Head of caudate nucleus (tissue), 42 donors: ENCODE measurements around the gene KIAA1549.
"Not testable (repeated sequence)": the region's sequence is repeated elsewhere in the genome, so short reads cannot be mapped to it uniquely, and the experiment has no call there.

Source experiments
- DNase-seq, 42 donors: peaks; one replicate each; pipeline versions ENCODE4 v3.0.0 to v3.0.0-alpha.2; 2020 to 2021; ENCODE audit warnings: mixed read lengths in 7 of 42
- intact Hi-C: fragments of 100-400 bp; cut with DNase I; formaldehyde crosslinking; loops from one replicate; pipeline ENCODE4 v1.15.0; 2022

KIAA1549 gene

DNA sequence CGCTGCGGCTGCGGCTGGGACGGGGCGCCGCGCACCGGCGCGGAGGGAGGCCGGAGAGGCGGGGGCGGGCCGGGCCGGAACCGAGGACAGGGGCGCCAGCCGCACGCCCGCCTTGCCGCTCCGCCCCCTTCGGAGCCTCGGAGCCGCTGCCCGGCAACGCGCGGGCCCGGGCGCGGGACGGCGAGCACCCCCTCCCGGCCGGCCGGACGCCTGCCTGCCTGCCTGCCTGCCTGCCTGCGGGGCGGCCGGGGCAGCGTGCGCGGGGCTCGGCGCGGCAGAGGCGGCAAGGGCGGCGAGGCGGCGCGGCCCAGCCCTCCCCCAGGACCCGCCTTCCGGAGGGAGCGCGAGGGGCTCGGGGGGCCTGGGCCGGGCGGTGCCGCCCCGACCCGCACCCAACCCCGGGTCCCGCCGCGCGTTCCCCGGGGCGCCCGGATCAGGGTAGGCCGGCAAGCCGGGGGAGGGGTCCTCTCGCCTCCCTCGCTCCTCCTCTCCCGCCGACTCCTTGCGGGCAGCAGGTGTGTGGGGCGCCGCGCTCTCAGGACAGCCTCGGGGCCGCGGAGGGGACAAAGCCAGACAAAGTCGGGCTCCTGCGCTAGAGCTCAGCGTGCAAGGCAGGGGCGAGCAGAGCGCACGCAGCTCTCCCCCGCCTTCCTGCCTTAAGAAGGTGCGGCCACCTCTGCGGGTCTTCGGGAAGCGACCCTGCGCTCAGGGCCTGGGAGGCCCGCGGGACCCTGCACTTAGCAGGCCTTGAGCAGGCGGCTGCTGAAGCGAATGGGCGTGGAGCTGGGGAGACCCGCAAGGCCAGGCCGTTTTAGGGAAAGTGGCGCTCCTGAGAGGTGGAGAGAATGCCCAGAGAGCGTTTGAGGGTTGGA is at the start of gene KIAA1549:
Gene KIAA1549, minus strand, starts transcription at position 58 of the 872 bp plus-strand sequence. CDS start 120 bp downstream, outside the sequence.
- intact Hi-C loops = no loop called here
- peak in 31 of 42 donors; percentile 18 to 69 (median 49) for DNase-seq

DNA sequence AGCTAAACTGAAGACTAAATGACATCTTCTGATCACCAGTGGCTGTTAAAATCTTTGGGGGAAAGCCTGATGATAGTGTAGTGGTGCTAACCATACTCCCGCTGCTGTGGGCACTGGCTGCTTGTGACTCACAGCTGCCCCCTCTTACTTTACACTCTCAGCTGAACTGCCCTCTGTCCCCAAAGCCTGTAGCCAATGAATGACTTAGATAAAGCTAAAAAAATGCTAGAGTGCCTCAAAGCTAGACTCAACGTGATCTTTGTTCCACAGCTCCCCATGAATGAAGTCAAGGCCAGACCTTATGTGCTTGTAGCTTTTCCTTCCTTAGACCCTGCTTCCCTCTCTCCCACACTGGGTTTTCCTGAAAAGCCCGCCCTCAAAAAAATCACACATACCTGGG is 48.2 kb upstream of the KIAA1549 start:
- no peak for DNase-seq
- intact Hi-C loops = no loop called here

DNA sequence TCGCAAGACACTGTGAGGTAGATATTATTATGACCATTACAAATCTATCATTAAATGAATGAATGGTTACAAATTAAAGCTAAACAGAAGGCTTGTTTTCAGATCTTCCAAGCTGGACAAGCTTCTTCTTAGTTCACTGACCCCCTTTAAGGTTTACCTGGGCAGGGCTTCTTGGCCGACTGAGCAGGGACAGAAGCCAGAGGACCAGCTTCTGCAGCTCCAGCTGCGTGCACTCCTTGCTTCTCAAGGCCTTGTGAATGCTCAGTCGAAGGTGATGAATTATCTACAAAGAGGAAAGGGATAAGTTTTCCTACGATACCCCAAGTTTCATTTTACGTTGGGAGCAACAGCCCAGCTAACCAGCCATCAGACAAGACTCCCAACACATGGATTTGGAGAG is 45.4 kb upstream of the KIAA1549 start:
- intact Hi-C loops = no loop called here

DNA sequence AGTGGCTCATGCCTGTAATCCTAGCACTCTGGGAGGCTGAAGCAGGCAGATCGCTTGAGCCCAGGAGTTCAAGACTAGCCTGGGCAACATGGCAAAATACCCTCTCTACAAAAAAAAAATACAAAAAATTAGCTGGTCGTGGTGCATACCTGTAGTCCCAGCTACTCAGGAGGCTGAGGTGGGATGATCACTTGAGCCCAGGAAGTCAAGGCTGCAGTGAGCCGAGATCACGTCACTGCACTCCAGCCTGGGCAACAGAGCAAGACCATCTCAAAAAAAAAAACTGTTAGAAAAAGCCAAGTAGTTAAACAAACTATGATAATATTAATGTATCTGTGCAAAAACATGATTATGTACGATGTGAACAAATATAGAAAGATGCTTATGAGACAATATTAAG is 44.7 kb upstream of the KIAA1549 start:
- intact Hi-C loops, DNase-seq: not testable (repeated sequence)

More for the DNA sequence above, 45.4 kb upstream of the KIAA1549 start:
- DNase-seq = no peak

DNA sequence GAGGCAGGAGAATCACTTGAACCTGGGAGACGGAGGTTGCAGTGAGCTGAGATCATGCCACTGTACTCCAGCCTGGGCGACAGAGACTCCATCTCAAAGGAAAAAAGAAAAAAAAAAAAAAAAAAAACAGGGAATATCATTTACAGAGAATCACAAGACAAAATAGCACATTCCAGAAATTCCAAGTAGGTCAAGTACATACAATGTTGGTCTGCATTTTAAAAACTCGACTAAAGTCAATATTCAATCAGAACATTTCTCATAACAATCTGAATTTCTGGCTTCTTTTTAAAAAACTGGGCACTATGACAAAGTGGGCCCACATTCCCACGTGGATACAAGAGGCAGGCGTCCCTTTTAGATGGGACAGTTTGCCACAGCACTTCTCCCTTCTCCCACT is 41.9 kb upstream of the KIAA1549 start:
- intact Hi-C loops = no loop called here
- no peak for DNase-seq

DNA sequence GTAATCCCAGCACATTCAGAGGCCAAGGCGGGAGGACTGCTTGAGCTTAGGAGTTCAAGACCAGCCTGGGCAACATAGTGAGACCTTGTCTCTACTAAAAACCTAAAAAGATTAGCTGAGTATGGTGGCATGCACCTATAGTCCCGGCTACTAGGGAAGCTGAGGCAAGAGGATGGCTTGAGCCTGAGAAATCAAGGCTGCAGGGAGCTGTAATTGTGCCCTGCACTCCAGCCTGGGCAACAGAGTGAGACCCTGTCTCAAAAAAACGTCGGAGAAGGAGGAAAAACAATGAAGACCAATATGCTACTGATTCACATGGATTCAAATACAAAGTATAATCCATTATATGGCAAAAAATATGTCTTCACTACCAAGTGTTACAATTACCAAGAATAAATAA is 41.1 kb upstream of the KIAA1549 start:
- intact Hi-C loops = no loop called here
- no peak for DNase-seq

DNA sequence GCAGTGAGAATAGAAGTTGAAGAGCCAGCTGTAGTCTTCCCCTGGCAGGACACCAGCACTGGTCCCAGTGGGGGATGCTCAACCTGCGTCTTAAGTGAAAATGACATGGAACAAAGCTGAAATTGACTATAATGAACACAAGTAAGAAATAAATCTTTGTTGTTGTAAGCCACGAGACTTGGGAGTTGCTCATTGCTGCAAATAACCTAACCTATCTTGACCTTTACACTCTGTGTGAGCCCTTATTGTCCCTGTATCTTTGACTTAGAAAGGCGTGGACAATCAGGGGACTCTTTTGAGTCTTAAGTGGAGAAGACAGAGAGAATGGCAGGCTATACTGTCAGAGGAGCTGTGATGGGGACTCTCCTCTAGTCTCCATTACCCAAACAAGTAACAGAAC is 37.7 kb upstream of the KIAA1549 start:
- DNase-seq = no peak
- intact Hi-C loops = loop anchor here (10.0 kb wide), 1 partner anchor 56 kb away; no protein-coding TSS in a partner anchor

DNA sequence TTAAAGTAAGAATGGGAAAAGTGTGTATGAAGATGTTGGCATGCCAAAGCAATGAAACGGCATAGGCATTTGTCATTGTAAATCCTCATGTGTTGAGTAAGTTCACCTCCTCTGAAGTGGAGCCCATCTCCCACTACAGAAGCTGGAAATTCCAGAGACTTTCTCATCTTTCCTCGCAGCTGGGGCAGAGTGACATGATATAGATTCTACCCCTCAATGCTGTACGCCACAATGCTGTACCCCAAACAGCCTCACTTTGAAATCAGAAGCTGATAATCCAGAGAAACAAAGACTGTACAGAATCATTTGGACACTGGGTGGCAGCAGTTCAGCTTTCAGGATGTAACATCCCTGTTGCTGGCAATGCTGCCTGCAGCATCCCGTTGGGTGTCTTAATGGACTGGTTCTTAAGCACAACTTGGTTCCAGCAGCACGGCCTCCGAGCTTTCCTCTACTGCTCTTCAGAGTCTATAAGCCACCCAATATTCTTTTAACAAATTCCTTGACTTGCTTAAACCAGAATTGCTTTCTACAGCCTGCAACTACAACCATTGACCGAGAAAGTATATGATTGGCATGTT is 35.8 kb upstream of the KIAA1549 start:
- intact Hi-C loops = loop anchor here (10.0 kb wide), 1 partner anchor 58 kb away; no protein-coding TSS in a partner anchor
- peak; percentile 41 to 89 (median 72) for DNase-seq

DNA sequence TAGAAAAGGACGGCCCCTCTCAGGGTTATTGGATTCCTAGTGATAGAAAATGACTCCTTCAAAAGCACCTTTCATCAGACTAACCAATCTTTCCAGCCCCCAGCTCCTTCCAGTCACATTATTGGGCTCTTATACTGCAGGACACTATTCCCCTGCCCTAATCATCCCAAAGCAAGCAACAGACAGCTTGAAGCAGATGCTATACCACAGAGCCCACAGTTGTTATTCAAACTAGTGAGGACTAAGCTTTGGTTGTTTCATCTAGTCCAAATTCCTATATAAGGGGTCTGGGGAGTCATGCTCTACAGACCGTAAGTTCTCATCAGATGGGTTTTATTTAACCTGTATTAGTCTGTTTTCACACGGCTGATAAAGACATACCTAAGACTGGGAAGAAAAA is 30.2 kb upstream of the KIAA1549 start:
- intact Hi-C loops = loop anchor here (10.0 kb wide), 1 partner anchor 63 kb away; no protein-coding TSS in a partner anchor
- DNase-seq = no peak

DNA sequence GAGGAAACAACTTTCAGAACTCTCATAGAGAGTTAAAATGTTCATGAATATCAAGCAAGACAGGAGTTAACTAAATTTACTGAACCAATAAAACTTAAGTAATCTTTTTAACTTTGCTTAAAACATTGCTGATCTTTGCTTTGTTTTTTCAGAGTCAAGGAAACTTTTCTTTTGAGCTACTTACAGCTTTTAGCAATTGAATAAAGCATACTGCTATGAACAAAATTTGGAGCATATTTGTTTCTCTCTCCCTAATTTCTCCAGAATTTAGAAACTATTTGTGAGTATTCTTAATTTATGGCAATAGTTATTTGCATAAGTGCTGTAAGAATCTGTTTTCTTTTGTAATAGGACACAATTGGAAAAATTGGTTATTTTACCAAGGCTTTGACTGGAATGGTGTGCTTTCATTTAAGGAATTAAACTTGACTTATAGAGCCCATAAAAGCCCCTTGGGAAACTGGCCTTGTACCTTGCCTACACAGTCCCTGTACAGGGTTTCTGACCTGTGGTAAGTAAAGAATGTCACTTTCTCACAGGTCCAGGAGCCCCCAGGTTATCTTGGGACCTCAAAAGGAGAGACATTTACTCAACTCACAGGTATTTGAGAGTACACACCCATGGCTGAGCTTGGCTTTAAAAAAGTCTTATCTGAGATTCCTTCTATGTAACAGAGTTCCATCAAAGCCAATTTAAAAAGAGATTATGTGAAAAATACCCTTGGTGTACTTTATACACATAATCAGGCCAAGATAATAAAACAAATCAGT is 23.3 kb upstream of the KIAA1549 start:
- DNase-seq = no peak
- intact Hi-C loops = no loop called here

DNA sequence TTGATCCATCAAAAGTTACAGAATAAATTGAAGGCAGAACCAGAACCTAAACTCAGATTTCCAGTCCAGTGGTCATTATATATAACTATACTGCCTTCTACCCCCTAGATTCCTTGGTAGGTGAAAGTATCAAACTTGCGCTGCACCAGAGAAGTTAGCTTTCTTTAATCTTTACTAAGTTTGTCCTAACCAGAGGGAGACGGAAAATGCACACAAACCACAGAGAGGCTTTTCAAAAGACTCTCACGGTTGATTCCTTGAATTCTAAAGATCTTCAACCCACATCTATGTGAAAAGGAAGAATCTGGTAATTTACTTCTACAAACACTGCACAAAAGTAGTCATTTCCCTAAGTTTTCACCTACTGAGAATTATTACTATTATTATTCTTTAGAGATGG is 18.2 kb upstream of the KIAA1549 start:
- intact Hi-C loops = no loop called here
- no peak for DNase-seq

DNA sequence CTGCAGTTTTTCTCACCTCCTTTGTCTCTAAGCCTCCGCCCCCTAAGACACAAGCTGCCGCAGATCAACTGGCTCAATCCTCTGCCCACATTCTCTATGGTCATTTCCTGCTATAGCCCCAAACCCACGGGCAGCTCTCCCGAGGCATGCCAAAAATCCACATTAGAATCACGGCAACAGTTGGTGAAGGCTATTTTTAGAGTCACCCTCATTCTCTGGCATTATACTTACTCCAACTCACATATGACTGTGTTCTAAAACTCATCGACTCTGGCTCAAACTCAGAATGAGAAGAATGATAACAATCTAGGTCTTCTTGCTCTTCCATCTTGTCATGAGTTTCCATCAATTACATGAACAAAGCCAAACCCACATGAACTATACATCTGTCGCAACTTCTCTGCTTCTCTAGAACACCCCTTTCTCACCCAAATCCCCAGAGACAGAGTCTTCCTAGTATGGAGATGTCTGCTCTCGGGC is 10.9 kb upstream of the KIAA1549 start:
- DNase-seq = no peak
- intact Hi-C loops = no loop called here

DNA sequence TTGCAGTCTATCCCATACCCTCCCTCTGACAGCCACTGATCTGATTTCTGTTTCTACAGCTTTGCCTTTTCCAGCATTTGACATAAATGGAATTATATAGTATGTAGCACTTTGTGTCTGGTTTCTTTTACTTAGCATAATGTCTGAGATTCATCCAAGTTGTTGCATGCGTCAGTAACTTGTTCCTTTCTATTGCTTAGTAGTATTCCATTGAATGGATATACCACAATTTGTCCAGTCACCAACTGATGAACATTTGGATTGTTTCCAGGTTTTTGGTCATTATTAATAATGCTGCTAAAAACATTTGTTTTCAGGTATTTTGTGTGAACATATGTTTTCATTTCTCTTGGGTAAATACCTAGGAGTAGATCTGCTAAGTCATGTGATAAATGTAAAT is 6.5 kb upstream of the KIAA1549 start:
- intact Hi-C loops = no loop called here
- no peak for DNase-seq

DNA sequence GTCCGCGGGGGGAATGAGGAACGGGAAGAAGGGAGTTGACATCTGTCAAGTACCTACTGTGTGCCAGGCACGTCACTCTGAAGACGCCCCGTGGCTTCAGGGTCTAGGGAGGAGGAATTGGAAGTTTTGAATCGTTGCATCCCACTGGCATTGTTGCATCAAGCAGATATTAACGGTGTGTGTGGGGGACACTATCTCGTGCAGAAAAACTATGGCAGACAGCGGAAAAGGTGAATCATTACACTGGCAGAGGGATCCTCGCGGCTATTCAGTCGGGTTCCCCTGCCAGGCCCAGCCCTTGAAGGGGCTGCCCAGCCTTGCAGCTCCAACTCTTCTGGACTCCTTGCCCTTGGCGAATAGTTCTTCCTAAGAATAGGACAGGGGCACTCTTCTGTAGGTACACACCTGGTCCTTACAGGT is 1.0 kb upstream of the KIAA1549 start:
- intact Hi-C loops = no loop called here
- DNase-seq = no peak

DNA sequence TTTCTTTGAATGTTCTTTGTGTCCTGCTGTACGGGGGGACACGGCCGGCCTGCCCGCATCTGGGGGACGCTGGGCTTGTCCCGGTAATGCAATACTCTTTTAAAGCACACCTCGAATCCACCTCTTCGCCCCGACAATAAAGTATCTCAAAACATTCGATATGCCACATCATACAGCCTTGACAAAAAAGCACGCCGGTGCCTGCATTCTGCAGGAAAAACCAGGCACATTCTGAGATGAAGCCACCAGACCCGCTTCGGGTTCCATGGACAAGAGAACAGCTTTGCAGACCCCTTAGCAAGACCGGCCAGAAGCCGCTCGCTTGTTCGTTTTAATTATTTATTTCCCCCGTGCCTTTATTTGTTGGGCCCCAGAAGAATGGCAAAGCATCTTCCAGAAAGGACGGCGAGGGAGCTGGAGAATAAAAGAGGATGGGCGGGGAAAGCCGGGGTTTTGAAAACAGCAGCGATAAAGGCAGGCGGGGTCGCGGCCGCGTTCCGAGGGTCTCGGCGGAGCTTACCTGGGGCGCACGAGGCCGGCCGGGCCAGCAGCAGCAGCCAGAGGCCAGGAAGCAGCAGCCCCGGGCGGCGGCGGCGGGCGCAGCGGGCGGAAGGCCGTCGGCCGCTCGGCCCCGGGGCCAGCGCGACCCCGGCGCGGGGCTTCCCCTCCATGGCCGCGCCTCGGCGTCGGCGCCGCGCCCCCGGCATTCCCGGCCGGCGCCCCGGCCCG is 462 bp downstream of the KIAA1549 start:
- intact Hi-C loops = no loop called here
- DNase-seq = peak in 11 of 42 donors; percentile 16 to 55 (median 29)

DNA sequence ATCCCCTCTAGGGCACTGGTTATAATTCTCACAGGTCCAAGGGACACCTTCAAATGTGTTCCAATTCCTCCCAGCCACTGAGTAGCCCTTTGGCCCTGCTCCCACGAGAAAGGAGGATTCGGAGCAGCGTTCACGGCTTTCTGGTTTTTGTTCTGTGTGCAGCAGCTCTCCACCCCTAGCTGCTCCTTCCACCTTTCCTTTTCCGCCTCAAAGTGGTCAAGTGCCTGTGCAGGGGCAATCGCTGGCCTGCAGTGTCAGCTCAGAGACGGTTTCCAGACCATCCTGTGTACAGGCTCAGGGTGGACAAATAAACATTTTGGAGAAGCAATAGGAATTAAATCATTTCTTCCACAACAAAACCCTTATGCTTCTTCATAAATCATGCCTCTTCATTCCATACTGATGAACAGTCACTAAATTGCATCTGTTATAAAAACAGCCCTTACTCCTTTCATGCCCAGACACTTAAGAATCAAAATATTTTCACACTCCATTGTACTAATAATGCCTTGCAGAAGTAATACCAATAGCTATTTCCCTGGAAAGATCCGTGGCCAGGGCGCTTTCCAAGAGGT is 1.1 kb downstream of the KIAA1549 start:
- intact Hi-C loops = no loop called here
- DNase-seq = peak in 1 of 42 donors; percentile 36

DNA sequence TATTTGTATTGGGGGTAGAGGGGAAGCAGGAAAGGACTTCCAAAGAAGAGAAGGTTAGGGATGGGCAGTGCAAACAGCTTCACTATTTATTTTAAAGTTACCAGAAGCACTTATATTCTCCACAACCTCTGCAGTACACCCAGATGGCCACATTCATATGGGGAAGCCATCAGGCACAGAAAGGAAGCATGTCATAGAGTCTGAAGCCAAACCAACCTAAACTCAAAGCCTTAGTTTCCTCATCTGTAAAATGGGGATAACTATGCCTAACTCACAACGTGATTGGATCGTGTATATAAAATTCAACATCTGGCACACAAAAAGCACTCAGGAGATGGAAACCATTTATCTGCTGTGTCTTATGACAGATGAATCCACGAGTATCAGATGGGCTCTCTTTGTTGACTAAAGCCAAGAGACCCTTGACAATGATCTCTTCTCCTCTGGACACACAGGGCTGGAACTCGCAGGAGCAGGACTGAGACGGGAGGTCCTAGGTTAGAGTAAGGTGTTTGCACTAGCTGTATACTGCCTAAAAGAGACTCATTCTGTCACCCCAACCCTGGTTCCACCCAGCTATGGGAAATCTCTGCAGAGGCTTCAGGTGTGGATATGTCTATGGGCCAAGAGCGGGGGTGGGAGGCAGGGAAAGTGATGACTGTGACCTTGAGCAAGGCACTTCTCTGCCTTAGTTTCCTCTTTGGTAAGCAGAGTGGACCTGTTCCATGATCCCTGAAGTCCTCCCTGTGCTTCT is 1.8 kb downstream of the KIAA1549 start:
- DNase-seq = peak in 1 of 42 donors; percentile 30
- intact Hi-C loops = no loop called here
